B cell (primary cell): ENCODE data around the gene AAR2. TPM values are rescaled to one million over a fixed set of nuclear protein-coding genes. Genes with fewer than 3 reads are reported as not detected.

Experiments used
- ATAC-seq: fragments of 200-7000 bp; cut with Tn5 transposase; one replicate; pipeline ENCODE4 v1.10.0; 2021; ENCODE audit warnings: low read depth, mild to moderate bottlenecking, moderate number of reproducible peaks, moderate library complexity
- CTCF ChIA-PET: fragments of 350-600 bp; sonication (Branson Sonifier 250); formaldehyde crosslinking; loops from one replicate; lab custom pipeline; 2021; ENCODE audit warnings: antibody characterized with exemption, inconsistent platforms; lab: Charles Lee
- POLR2A ChIA-PET: fragments of 350-600 bp; sonication (Branson Sonifier 250); formaldehyde crosslinking; loops from one replicate; lab custom pipeline; 2021; ENCODE audit warnings: antibody characterized with exemption; lab: Charles Lee
- DNase-seq: peaks from one replicate; pipeline ENCODE4 v3.0.0; 2013
- H2AFZ ChIP-seq: 2 replicates; pipeline ENCODE4 v1.6.1; 2012; ENCODE audit warnings: mild to moderate bottlenecking, low read depth, low read length; ENCODE audit not compliant: insufficient read depth, poor library complexity, severe bottlenecking
- H3K27ac ChIP-seq, 2 donors: 1 replicate in 1 of 2; 2 replicates in 1 of 2; pipeline ENCODE4 v1.5.1; 2012 to 2013; ENCODE audit warnings: low read length in 2 of 2, mild to moderate bottlenecking in 2 of 2, moderate library complexity in 1 of 2
- H3K27me3 ChIP-seq, 4 experiments: fragments of 200-600 bp in 1 of 4; sonication (generic) in 1 of 4; replicated peaks in 1 of 4; 1 replicate in 2 of 4; 2 replicates in 2 of 4; pipeline versions ENCODE4 v1.6.1 to v1.7.0; 2013 to 2016; ENCODE audit warnings: low read length in 3 of 4, mild to moderate bottlenecking in 2 of 4, mixed read lengths in 1 of 4, moderate library complexity in 1 of 4; ENCODE audit not compliant: insufficient read depth in 4 of 4, control insufficient read depth in 3 of 4; ENCODE audit errors: control extremely low read depth in 1 of 4
- H3K36me3 ChIP-seq, 2 experiments: replicated peaks in 1 of 2; 1 replicate in 1 of 2; 2 replicates in 1 of 2; pipeline versions ENCODE4 v1.6.1 to v1.7.1; 2013; ENCODE audit warnings: low read length in 1 of 2; ENCODE audit not compliant: insufficient read depth in 2 of 2, control insufficient read depth in 1 of 2; ENCODE audit errors: control extremely low read depth in 1 of 2, extremely low read depth in 1 of 2
- H3K4me1 ChIP-seq, 2 donors: fragments of 200-600 bp in 1 of 2; sonication (generic) in 1 of 2; 1 replicate in 1 of 2; 2 replicates in 1 of 2; pipeline versions ENCODE4 v1.5.1 to v1.6.1; 2013 to 2017; ENCODE audit warnings: low read length in 2 of 2; ENCODE audit not compliant: control insufficient read depth in 2 of 2, insufficient read depth in 2 of 2
- H3K4me2 ChIP-seq: replicated peaks from 2 replicates; pipeline ENCODE3; 2012; ENCODE audit warnings: mild to moderate bottlenecking, low read depth, low read length; ENCODE audit not compliant: poor library complexity, severe bottlenecking
- H3K4me3 ChIP-seq, 5 experiments: fragments of 200-600 bp in 1 of 5; sonication (generic) in 1 of 5; 1 replicate in 3 of 5; 2 replicates in 2 of 5; pipeline versions ENCODE4 v1.5.1 to v1.7.0; 2011 to 2016; ENCODE audit warnings: low read length in 4 of 5, mild to moderate bottlenecking in 4 of 5, low read depth in 2 of 5, control low read depth in 1 of 5, moderate library complexity in 1 of 5; ENCODE audit not compliant: insufficient read depth in 1 of 5; ENCODE audit errors: control extremely low read depth in 1 of 5, extremely low read depth in 1 of 5
- H3K79me2 ChIP-seq: fragments of 200-600 bp; sonication (generic); one replicate; pipeline ENCODE4 v1.6.0; 2016; ENCODE audit warnings: low read length; ENCODE audit not compliant: control insufficient read depth, insufficient read depth
- H3K9ac ChIP-seq: fragments of 200-600 bp; sonication (generic); 2 replicates; pipeline ENCODE4 v1.6.1; 2017; ENCODE audit warnings: mild to moderate bottlenecking, low read length, moderate library complexity
- H3K9me3 ChIP-seq, 3 donors: one replicate each; pipeline versions ENCODE4 v1.6.1 to v1.7.1; 2013; ENCODE audit warnings: low read length in 2 of 3; ENCODE audit not compliant: control insufficient read depth in 2 of 3, insufficient read depth in 1 of 3; ENCODE audit errors: control extremely low read depth in 1 of 3
- H4K20me1 ChIP-seq: 2 replicates; pipeline ENCODE4 v1.6.0; 2012; ENCODE audit warnings: mild to moderate bottlenecking, low read length; ENCODE audit not compliant: insufficient read depth, control insufficient read depth, poor library complexity, severe bottlenecking
- H3K27ac Mint-ChIP-seq: one replicate; pipeline ENCODE4 v1.8.0; 2021; ENCODE audit warnings: mixed read lengths
- H3K27me3 Mint-ChIP-seq: one replicate; pipeline ENCODE4 v1.8.0; 2021; ENCODE audit warnings: mixed read lengths
- H3K4me1 Mint-ChIP-seq: one replicate; pipeline ENCODE4 v1.8.0; 2021; ENCODE audit warnings: mixed read lengths
- H3K4me3 Mint-ChIP-seq: one replicate; pipeline ENCODE4 v1.8.0; 2021; ENCODE audit warnings: mixed read lengths
- H3K9me3 Mint-ChIP-seq: one replicate; pipeline ENCODE4 v1.8.0; 2022; ENCODE audit warnings: mixed read lengths; ENCODE audit not compliant: insufficient read depth
- EZH2 ChIP-seq: IDR thresholded peaks from 2 replicates; pipeline ENCODE4 v1.6.1; 2012; ENCODE audit warnings: borderline replicate concordance, low read depth, mild to moderate bottlenecking, moderate library complexity, low read length; ENCODE audit not compliant: insufficient read depth, poor library complexity, severe bottlenecking
- WGBS: methylation state at CpG from one replicate; pipeline ENCODE4 v1.1.5; 2013; ENCODE audit warnings: missing lambda C conversion rate; ENCODE audit not compliant: insufficient coverage; 5-methylcytosine and 5-hydroxymethylcytosine counted together
- intact Hi-C: fragments of 100-400 bp; cut with micrococcal nuclease; formaldehyde crosslinking; loops from one replicate; pipeline ENCODE4 v1.10.0; 2022
- polyA plus RNA-seq: library from polyadenylated mRNA; depleted of rRNA; stranded (reverse); fragments of >200 nt; gene quantifications from 2 replicates; pipeline ENCODE4 v1.2.3, GENCODE V29; 2012
- total RNA-seq, 2 donors: library from RNA; stranded (reverse); fragments of 120-200 nt in 1 of 2; gene quantifications; 1 replicate in 1 of 2; 2 replicates in 1 of 2; pipeline versions ENCODE4 v1.2.3 to v1.2.4, GENCODE V29; 2013 to 2022
- TF ChIP-seq, protein P1 (sequence below): fragments of 200-600 bp; IDR thresholded peaks from one replicate; pipeline ENCODE4 v1.8.0; 2022; ENCODE audit warnings: antibody characterized with exemption, mild to moderate bottlenecking

Gene AAR2
- total and polyA plus RNA-seq, 2 donors (not counting 1 experiment from before 2014, with no cell fraction given), result 10.3 to 21.3 TPM

DNA sequence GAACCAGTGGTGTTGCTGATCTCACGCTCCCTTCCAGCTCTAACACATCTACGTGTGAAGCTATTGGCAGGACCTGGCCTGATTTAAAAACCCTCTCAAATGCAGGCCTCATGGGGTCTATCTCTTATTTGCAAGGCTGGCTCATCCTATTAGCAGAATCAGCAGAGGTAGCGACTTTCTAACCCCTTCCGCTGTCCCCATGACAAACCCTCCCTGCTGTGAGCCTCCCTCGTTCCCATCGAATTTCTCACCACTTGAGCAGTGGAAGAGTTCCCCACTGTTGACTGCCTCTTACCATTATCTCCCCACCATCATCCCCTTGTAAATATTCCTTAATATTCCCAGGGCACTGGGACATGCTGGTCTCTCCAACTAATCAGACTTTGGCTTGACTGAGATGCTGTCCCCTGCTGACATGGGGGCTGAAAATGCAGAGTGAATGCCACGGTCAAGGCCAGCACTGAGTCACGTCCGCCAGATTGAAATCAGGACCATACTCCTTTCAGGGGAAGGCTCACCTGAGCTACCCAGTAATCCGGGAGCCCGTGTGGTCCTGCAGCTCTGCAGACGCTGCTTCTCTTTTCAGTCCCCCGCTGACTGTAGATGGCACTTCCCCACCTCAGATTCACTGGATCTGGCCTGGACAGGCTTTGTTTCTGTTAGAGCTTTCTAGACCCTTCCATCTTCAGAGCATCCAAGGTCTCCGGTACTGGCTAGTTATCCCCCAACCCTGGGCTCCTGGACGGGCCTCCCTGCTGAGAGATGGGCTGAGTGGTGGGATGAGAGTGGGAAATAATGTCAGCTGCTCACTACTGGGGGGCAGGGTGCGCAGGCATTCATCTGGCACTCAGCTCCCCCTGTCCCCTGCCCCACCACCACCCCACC is 23.1 kb downstream of the AAR2 start:
- H3K4me3 Mint-ChIP-seq, result no peak overlapping the region
- peaks cover 0 to 22% of the 10 kb centered on the region in 2 experiments for H3K36me3 ChIP-seq
- WGBS, result 82% methylated on average over 13 of the region's 16 CpGs
- intact Hi-C loops, result no loop called here
- H3K9me3 Mint-ChIP-seq, result no peaks in the 10 kb centered on the region
- ATAC-seq, result no peak
- no peak overlapping the region for H3K4me3 ChIP-seq
- H3K4me2 ChIP-seq, result no peak overlapping the region
- no peaks in the 10 kb centered on the region for H3K27me3 Mint-ChIP-seq
- no peak overlapping the region for H3K9ac ChIP-seq
- no peaks in the 10 kb centered on the region for H3K27me3 ChIP-seq
- no peak for TF ChIP-seq EZH2
- TF ChIP-seq, protein P1, sequence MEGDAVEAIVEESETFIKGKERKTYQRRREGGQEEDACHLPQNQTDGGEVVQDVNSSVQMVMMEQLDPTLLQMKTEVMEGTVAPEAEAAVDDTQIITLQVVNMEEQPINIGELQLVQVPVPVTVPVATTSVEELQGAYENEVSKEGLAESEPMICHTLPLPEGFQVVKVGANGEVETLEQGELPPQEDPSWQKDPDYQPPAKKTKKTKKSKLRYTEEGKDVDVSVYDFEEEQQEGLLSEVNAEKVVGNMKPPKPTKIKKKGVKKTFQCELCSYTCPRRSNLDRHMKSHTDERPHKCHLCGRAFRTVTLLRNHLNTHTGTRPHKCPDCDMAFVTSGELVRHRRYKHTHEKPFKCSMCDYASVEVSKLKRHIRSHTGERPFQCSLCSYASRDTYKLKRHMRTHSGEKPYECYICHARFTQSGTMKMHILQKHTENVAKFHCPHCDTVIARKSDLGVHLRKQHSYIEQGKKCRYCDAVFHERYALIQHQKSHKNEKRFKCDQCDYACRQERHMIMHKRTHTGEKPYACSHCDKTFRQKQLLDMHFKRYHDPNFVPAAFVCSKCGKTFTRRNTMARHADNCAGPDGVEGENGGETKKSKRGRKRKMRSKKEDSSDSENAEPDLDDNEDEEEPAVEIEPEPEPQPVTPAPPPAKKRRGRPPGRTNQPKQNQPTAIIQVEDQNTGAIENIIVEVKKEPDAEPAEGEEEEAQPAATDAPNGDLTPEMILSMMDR, result no peak
- no peaks in the 10 kb centered on the region for H3K9me3 ChIP-seq
- no peak overlapping the region for H3K27ac Mint-ChIP-seq
- no peaks in the 10 kb centered on the region for H3K79me2 ChIP-seq
- no peaks in the 10 kb centered on the region for H3K4me1 ChIP-seq
- no peak for DNase-seq
- POLR2A ChIA-PET, result interaction anchor here (0.5 kb wide), 1 partner anchor 18 kb away, joined by 8 read pairs; no protein-coding TSS in a partner anchor
- no peak overlapping the region for H3K27ac ChIP-seq
- CTCF ChIA-PET, result no interaction called here
- peaks cover 5% of the 10 kb centered on the region for H4K20me1 ChIP-seq
- no peak overlapping the region for H2AFZ ChIP-seq
- H3K4me1 Mint-ChIP-seq, result no peaks in the 10 kb centered on the region

DNA sequence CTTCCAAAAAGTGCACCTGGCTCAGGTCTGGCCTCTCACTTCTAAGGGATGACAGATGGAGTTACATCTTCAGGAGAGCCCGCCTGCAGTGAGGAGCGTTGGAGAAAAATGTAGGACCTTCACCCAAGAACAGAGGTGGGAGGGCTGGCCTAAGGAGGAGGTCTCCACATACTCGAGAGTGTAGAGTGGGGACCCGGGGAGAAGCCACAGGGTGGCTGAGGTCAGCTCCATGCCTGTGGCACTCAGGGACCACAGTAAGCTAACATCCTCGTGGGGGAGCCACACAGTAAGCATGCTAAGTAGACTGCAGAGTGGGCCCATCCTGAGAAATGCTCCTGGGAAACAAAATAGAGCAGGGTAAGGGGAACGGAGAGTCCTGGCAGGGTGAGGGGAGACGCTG is 24.0 kb downstream of the AAR2 start:
- Mint-ChIP-seq H3K9me3 (no peaks in the 10 kb centered on the region), H3K27me3 (no peaks in the 10 kb centered on the region), H3K4me1 (no peaks in the 10 kb centered on the region), H3K27ac (no peak overlapping the region), H3K4me3 (no peak overlapping the region)
- ChIA-PET CTCF (no interaction called here), POLR2A (interaction anchor here (0.5 kb wide), 1 partner anchor 19 kb away, joined by 8 read pairs; no protein-coding TSS in a partner anchor)
- no peaks in the 10 kb centered on the region for H3K27me3 ChIP-seq
- no peak overlapping the region for H3K9ac ChIP-seq
- 83% methylated on average over 5 of the region's 7 CpGs for WGBS
- H2AFZ ChIP-seq, result no peak overlapping the region
- no peaks in the 10 kb centered on the region for H4K20me1 ChIP-seq
- peaks cover 0 to 18% of the 10 kb centered on the region in 2 experiments for H3K36me3 ChIP-seq
- ATAC-seq (no peak), DNase-seq (no peak)
- no peak overlapping the region for H3K4me2 ChIP-seq
- H3K9me3 ChIP-seq, result no peaks in the 10 kb centered on the region
- no peaks in the 10 kb centered on the region for H3K4me1 ChIP-seq
- intact Hi-C loops, result no loop called here
- H3K4me3 ChIP-seq, result no peak overlapping the region
- TF ChIP-seq, protein P1, result no peak
- no peak for TF ChIP-seq EZH2
- H3K79me2 ChIP-seq, result no peaks in the 10 kb centered on the region
- no peak overlapping the region for H3K27ac ChIP-seq
